GM21360 (cell line): Measurements from ENCODE around the gene EEF1AKMT3.

Experiments
- ATAC-seq: cut with Tn5 transposase; IDR thresholded peaks from one replicate; pipeline ENCODE4 v1.9.1; 2021; ENCODE audit warnings: mild to moderate bottlenecking, moderate library complexity; ENCODE audit not compliant: unreplicated experiment

The EEF1AKMT3 gene

DNA sequence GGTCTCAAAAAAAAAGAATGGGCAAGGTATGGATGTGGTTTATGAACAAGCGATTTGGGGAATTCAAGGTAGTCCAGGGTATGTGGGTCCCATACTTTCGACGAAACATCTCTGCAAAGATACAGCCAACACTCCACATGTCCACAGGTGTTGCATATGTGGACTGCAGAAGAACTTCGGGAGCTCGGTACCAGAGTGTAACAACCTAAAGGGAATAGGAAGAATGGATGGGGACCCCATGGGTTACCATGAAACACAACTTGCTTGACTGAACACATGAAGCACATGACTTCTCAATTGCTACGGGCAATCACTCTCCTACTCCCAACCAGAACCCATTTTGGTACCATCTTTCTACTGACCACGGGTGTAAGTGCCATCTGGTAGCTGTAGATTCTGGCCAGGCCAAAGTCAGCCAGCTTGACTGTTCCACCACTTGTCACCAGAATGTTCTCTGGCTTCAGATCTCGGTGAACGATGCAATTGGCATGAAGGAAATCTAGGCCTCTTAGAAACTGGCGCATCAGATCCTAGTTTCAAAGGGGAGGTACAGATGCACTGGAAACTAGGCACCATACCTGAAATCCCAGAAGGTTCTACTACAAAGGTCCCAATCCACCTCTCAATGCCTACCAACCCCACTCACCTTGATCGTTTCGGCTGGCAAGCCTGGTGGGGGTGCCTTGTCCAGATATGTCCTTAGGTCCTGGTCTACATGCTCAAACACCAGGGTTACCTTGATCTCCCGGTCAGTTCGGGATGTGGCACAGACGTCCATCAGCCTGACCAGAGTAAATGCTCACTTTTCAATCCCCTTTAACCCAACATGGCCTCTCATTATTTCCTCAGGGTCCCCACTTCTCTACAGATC is 21.6 kb upstream of the EEF1AKMT3 start:
- no peak for ATAC-seq

DNA sequence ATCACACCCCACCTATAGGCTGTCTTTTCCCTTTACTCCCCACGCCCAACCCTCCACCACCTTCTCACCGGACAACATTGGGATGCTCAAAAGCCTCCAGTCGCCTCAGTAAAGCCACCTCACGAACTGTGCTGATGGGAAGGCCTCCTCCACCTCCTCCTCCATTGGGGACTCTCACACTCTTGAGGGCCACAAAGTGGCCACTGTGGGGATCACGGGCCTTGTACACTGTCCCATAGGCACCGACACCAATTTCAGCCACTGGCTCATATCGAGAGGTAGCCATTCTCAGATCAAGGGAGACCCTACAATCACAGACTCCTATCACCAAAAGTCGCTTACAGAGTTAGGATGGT is 21.0 kb upstream of the EEF1AKMT3 start:
- no peak for ATAC-seq

DNA sequence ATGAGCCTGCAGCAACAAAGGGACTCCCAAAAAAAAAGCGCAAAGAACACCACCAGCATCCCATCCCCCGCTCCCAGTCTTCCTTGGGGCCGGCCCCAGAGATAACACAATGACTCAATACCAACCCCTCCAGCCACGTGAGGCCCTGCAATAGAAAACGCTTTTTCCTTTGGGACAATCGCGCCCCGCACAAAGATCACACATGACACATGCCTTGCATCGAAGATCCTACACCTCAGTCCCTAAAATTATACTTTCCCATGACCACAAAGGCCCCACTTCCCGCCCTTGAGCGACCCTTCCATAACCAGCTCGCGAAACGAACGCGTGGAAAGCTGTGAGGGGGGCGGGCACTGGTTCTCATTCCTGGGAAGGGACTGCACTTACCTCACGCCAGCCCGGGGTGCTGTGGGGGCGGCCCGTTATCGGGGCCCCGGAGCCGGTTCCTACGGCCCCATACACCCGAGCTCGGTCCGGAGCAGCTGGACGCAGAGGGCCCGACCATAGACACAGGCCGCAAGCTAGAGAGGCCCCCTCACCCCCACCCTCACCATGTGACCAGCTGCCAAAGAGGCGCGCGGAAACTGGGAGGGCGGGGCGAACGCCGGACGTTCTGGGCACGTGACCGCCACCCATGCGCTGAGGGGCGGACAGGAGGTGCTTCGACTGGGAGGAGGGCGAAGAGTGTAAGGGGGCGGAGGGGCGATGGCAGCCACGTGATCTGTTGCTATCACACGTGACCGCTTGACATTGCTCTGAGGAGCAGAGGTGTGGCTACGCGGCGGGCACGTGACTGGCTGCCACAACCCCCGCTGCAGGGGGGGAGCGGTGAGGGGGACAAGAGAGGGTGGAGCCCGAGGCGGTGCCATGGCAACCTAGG is 20.4 kb upstream of the EEF1AKMT3 start, which contains the start of gene CDK4:
Gene CDK4, minus strand, starts transcription at position 523 of the 880 bp plus-strand sequence. CDS start 593 bp downstream, outside the sequence.
- ATAC-seq: peak; percentile 65

DNA sequence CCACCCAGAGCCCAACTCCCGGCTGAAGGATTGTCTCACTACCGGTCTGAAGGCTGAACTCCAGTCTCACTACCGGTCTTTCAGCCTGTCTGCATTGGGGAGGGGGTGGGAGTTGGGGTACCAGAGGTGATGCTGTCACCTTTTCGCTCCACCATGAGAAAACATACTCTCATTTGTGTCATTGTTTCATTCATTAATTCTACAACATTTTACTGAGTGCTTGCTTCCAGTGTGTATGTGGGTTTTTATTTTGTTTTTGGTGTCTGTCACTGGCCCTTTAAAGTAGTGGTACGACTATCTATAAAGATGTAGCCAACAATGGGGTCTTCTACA is 19.8 kb upstream of the EEF1AKMT3 start:
- no peak for ATAC-seq

GRCh38 chr12:57753756-57754337 is 18.6 kb upstream of the EEF1AKMT3 start:
- no peak for ATAC-seq

DNA sequence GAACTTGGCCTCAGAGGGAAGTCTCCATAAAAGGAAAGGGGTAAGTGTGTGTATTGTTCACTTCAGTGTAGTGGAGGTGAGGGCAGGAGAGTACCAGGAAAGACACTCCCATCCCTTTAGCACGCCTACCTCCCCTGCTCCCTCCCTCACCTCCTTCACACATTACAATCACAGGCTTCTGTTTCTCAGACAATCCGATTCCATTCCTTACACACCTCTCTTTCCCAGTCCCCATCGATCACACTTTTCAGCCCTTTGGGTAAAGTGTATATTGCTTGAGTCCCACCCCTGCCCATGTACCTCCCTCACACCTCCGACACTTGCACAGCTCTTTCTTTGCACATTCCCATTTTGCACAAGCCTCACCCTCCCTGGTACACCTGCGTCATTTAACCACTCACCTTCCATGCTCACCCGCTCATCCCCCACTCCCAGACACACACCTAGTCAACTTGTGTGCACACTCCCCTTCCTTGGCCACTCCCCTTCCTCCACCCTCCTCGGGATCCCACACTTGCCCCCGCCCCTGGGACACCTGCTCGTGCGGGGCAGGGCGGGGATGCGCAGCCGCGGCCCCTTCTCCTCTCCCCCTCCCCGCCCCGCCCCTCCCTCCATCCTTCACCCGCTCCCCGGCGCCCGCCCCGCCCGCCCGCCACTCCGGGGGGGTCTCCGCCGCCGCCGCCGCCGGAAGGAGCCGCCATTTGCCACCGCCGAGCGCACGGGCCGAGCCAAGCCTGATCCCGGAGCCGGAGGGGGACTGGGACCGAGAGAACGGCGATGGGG is 17.8 kb upstream of the EEF1AKMT3 start, which contains the start of gene MARCHF9:
Gene MARCHF9, plus strand, starts transcription at position 693 of the 783 bp plus-strand sequence. CDS start 426 bp downstream, outside the sequence.
- peak; percentile 38 for ATAC-seq

DNA sequence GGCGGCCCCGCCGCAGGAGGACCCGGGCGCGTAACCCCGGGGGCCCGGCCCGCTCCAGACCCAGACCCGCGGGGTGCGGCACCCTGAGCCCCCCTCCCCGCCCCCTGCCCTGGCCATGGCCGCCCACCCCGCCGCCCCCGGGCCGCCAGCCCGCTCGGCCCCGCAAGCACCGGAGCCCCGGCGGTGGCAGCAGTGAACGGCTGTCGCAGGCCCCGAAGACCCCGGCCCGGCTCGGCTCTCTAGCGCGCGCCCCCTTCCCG is 17.3 kb upstream of the EEF1AKMT3 start:
- no peak for ATAC-seq

DNA sequence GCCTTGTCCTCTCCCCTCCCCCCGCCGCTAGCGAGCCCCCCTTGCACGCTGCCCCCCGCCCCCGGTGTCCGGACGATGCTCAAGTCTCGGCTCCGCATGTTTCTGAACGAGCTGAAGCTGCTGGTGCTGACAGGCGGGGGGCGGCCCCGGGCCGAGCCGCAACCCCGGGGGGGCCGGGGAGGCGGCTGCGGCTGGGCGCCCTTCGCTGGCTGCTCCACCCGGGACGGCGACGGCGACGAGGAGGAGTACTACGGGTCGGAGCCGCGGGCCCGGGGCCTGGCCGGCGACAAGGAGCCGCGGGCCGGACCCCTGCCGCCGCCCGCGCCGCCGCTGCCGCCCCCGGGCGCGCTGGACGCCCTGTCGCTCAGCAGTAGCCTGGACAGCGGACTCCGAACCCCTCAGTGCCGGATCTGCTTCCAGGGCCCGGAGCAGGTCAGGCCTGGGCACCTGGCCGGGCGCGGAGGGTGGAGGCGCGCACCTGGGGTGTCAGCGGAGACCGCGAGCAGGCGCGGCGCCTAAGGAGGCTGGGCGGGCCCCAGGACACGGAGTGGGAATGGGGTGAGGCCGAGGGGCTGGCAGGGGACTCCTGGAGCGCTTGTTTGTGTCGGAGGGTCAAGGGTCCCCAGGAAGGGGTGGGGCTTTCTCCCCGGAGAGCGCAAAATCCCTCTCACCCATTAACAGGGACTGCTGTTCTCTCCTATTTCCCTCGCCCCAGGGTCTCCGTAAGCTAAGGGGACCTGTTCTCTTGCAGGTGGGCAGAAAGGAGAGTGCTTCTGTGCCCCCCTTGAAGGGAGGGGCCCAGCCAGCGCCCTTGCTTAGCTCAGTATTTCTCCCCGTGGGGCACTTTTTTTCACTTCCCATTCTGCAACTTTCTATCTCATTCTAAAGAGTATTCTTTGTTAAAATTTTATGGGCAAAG is 16.7 kb upstream of the EEF1AKMT3 start:
- ATAC-seq: no peak

- ATAC-seq: no peak
Measured at GRCh38 chr12:57756406-57757341, 15.7 kb upstream of the EEF1AKMT3 start.

- ATAC-seq: no peak
Measured at GRCh38 chr12:57757771-57758170, 14.6 kb upstream of the EEF1AKMT3 start.

- no peak for ATAC-seq
Measured at GRCh38 chr12:57758552-57759359, 13.7 kb upstream of the EEF1AKMT3 start.

DNA sequence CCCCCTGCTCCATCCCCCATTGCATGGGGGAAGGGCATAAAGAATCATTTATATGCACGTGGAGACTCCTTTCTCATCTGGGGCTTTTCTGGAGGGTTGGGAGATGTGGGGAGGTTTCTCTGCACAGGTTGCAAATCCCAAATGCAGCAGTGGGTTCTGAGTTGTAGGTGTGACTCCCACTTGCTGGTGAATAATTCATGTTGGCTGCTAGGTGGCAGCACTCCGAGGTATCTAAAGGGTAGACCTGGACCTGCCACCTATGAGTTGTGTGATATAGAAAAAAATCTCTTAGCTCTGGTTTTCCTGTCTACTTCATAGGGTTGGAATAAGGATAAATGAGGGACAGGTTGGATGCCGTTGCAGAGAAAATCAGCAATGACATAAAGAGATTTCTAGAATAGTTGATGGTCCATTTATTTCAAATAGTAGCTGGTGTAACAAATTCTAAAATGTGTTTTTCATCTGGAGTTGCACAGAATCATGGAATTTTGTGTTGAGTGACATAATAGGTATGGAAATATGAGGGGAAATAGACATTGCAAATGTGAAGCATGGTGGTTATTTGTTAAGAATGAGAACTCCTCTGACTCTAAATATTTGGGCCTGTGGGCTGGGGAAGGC is 12.9 kb upstream of the EEF1AKMT3 start:
- no peak for ATAC-seq

GRCh38 chr12:57760347-57760982 is 11.9 kb upstream of the EEF1AKMT3 start:
- ATAC-seq: no peak

- no peak for ATAC-seq
Measured at GRCh38 chr12:57761391-57761998, 10.9 kb upstream of the EEF1AKMT3 start.

DNA sequence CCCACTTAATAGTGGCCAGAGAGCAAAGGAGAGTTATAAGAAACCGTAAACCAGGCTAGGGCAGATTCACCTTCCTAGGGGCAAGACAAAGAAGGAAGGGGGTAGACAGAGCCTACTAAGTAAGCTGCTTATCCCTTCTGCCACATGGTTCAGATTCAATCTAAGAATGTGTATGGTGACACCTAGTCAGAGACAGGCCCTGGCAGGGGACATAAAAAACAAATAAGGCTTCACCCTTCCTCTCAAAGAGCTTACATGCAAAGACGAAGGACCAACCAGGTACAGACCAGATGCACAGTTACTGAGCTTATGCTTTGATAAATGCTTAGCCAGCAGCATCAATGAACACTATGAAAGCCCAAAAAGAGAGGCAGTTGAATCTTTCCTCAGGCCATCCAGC is 10.0 kb upstream of the EEF1AKMT3 start:
- no peak for ATAC-seq

DNA sequence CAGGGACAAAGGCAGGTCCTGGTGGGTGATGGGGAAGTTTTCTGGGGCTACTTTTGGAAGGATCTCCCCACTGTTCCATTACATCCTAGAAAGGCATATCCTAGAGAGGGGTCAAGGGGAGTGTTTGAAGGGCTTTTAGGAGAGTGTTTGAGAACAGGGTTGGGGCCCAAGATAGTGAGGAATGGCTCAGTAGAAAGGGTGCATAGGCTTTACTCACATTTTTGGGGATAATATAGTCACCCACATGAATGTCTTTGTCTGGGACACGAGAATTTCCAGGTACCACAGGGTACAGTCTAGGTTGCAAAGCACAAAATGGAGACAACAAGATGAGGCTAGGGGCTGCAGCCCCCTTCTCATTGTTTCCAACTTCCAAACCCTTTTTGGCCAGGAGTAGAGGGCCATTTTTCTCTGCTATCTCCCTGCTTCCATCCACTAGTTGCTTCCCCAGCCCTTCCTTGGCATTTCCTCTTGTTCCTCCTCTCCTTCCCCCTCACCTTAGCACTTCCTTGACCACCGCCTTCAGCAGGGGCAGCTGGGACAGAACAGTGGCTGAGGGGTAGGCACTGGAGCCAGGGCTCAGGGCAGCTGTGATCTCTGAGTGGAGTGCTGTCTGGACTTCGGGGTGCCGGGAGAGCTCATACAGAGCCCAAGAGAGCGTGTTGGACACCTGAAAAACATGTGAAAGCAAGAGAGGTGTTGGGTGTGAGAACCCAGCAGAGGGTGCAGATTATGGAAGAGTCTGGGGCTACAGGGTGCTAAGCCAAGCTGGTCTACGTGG is 8.3 kb upstream of the EEF1AKMT3 start:
- ATAC-seq: no peak
